GM21576 (cell line): ENCODE data around the gene DNM2.

Source experiments
- ATAC-seq: cut with Tn5 transposase; IDR thresholded peaks from one replicate; pipeline ENCODE4 v1.9.1; 2021; ENCODE audit warnings: mild to moderate bottlenecking, moderate library complexity; ENCODE audit not compliant: unreplicated experiment

Gene DNM2

DNA sequence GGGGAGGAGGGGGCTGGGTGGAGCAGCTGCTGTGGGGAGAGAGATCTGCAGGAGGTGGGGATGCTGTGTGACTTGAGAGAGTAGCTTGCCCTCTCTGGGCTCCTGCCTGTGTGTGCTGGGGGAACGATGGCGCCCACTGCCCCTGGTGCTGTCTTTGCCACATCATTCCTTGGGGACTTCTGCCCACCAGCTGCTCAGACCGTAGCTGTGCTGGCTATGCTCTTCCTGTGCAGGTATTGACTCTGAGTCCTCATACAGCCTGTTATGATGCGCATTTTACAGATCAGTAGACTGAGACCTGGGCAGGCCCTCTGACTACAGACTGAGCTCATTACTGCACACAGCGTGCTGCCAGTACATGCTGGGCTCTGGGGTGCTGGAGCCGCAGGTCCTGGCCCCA is 51.1 kb downstream of the DNM2 start:
- ATAC-seq, result no peak

- ATAC-seq, result no peak
Observed at GRCh38 chr19:10769533-10770491, 51.9 kb downstream of the DNM2 start.

DNA sequence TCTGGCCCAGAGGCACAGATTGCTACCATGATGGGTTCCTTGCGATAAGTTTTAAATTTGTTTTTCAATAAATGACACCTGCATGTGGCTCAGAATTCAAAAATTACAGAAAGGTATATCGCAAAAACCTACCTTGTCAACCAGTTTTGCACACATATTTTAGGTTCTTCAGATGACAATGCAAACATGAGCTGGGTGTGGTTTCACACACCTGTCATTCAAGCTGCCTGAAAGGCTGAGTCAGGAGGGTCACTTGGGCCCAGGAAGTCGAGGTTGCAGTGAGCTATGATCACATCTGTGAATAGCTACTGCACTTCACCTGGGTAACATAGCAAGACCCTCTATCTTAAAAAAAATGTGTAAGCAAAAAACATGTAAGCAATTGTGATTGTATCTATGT is 56.1 kb downstream of the DNM2 start:
- ATAC-seq, result no peak

GRCh38 chr19:10774893-10775292 is 57.0 kb downstream of the DNM2 start:
- ATAC-seq, result no peak

DNA sequence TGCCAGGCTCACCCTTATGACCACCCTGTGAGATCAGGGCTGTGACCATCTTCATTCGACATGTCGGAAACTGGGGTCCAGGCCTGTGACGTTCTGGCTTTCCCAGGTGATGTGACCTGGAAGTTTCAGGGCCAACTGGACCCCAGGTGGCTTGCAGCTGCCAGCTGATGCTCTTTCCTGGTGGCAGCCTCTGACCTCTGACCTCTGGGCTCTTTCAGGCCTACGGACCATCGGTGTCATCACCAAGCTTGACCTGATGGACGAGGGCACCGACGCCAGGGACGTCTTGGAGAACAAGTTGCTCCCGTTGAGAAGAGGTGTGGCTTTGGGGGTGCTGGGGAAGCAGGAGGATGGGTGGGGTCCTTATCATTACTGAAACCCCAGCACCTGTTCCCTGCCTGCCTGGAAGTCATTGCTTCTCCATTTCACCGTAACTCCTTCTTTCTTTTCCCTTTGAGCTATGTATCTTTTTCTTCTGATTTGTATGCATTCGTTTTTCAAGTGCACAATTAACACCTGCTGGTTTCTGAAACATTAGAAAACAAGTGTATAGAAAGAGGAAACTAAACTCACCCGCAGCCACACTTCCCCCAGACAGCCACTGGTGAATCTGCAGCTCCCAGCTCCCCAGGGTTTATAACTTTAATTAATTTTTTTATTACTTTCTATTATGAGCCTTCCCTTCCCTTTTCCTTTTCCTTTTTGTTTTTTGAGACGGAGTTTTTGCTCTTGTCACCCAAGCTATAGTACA is 59.2 kb downstream of the DNM2 start:
- no peak for ATAC-seq

GRCh38 chr19:10780368-10780767 is 62.5 kb downstream of the DNM2 start:
- no peak for ATAC-seq

DNA sequence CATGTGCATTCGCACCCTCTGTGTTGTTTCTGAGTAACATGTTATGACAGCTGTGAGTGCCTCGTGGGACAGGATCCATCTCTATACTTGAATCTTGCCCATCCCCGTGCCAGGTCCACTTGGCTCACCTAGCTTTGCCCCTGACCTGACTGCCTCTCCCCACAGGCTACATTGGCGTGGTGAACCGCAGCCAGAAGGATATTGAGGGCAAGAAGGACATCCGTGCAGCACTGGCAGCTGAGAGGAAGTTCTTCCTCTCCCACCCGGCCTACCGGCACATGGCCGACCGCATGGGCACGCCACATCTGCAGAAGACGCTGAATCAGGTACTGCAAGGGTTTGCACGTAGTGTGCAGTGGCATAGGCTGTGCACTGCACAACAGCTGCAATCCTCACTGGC is 64.9 kb downstream of the DNM2 start:
- no peak for ATAC-seq

- ATAC-seq, result no peak
Observed at GRCh38 chr19:10784257-10784656, 66.4 kb downstream of the DNM2 start.

GRCh38 chr19:10788146-10788545 is 70.3 kb downstream of the DNM2 start:
- no peak for ATAC-seq

DNA sequence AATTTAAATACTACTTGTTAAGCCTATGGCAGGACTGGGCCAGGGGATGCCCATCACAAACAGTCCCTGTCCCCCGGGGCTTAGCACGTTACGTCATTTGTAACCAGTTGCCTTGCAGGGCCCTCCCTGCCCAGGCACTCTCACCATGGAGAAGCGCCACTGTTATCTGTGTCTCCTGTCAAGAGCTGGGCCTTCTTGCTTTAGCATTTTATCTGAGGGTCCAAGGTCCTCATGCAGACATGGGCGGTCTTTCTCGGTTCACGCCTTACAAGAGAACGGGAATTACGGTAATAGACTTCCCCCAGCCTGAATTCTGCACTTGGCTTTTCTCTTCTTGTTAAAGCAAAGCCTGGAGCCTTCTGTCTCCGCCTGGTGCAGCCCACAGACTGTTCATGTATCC is 72.0 kb downstream of the DNM2 start:
- no peak for ATAC-seq

GRCh38 chr19:10796653-10797052 is 78.8 kb downstream of the DNM2 start:
- ATAC-seq, result no peak

DNA sequence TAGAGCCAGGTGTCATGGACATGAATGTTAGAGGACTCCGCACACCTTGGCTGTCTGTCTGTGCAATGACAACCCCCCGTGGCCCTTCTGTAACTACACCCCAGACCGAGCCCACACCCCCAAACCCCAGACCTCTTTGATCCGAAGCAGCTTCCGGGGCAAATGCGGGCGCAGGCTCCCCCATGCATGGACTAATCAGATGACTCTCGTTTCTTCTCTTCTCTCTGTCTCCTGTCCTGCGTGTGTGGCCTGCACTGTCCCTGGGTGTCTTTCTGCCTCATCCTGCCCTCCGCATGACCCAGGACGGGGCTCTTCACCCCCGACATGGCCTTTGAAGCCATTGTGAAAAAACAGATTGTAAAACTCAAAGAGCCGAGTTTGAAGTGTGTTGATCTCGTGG is 79.2 kb downstream of the DNM2 start:
- no peak for ATAC-seq

DNA sequence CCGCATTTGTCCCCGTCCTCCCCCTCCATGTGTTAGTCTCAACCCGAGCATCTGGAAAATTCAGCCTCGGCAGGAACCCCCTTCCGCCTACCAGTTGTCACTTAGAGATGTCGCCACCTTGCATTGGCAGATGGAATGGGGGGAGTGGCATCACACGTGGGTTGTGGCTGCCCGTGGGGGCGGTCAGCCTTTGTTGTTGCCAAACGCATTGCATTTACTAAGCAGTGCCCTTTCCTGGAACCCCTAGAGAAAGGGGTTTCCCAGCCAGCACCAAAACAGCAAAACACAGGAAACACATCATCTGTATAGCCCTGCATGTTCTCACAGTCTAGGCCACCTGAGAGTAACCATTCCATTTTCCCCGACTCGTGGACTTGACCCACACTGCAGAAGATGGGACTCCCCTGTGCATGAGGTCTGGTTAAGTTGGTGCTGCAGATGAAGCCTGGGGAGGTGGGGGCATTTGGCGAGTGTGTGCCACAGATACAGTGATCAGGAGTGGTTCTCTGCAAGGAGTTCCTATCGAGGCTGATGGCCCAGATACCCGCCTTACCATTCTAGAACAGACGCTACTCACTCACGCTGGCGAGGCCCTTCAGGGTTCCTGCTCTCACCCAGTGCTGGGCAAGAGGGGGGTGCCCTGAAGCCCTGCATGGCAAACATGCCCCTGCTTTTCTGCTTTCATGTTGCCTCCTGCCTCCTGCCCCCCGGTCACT is 79.8 kb downstream of the DNM2 start:
- ATAC-seq, result no peak

- no peak for ATAC-seq
Observed at GRCh38 chr19:10800488-10800887, 82.6 kb downstream of the DNM2 start.

GRCh38 chr19:10802479-10802878 is 84.6 kb downstream of the DNM2 start:
- ATAC-seq, result no peak

GRCh38 chr19:10803252-10803651 is 85.4 kb downstream of the DNM2 start:
- ATAC-seq, result no peak

- ATAC-seq, result no peak
Observed at GRCh38 chr19:10805065-10805757, 87.3 kb downstream of the DNM2 start.

DNA sequence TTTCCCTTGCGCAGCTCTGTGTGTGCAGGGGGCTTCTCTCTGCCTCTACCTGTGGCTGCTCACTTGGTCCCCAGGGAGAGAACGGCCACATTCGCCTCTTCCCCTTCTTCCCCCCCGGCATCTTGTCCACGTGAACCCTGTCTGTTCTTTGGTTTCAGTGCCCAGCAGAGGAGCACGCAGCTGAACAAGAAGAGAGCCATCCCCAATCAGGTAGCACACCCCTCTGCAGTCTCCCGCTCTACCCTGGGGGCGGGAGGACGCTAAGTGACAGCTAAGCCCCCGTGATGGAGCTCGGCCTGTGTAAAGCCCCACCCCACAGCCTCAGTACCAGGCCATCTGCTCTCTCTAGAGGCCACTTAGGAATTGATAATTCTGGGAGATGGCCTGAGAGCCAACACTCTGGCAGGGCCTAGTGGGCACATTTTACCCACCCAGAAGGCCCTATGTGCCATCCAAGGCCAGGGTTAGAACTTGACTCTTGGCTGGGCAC is 87.9 kb downstream of the DNM2 start:
- ATAC-seq, result no peak

DNA sequence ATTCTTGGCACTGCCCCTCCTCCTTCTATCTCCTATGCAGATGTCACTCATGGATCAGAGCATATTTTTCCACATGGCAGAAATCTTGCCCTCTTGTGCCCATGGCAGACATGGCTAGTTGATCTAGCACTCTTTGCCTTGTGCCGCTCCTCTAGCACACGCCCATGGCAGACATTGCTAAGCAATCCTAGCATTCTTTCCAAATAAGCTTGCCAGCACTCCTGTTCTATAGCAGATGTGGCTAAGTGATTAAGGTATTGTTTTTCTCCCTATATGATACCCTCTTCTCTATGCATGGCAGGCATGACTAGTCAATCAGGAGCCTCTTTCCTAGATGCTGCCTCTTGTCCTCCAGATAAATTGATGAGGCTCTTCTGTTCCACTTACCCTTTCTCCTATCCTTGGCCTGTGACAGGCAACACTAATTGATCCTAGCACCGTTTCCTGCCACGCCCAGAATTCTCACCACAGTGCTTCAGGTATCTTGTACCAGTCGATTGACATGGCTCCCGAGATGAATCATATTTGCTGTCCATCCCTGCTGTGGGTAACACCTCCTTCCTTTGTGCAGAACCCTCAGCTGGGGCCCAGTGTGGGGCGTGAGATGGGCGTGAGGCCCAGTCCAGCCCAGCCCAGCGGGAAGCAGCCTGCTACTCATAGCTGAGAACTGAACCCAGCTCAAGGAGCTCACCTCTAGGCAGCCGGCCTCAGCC is 91.2 kb downstream of the DNM2 start:
- ATAC-seq, result no peak

GRCh38 chr19:10809651-10810285 is 91.9 kb downstream of the DNM2 start:
- ATAC-seq, result no peak
